Lung (tissue), 12 donors: Measurements from ENCODE around the gene ABLIM2. TPM values are rescaled to one million over a fixed set of nuclear protein-coding genes. Genes with fewer than 3 reads are reported as not detected.

Source experiments
- ATAC-seq: fragments of 200-7000 bp; cut with Tn5 transposase; one replicate; pipeline ENCODE4 v1.9.1; 2020; ENCODE audit warnings: moderate number of reproducible peaks; ENCODE audit not compliant: insufficient read depth, low FRiP score
- DNase-seq, 3 donors: peaks; one replicate each; pipeline ENCODE4 v3.0.0-alpha.2; 2013 to 2017
- H3K27ac ChIP-seq, 2 donors: one replicate each; pipeline ENCODE4 v1.5.1; 2013; ENCODE audit warnings: mild to moderate bottlenecking in 2 of 2, moderate library complexity in 2 of 2, control low read depth in 1 of 2, inconsistent platforms in 1 of 2, low read depth in 1 of 2, low read length in 1 of 2
- H3K27me3 ChIP-seq, 3 donors: one replicate each; pipeline ENCODE4 v1.5.1; 2013; ENCODE audit warnings: low read length in 2 of 3; ENCODE audit not compliant: control insufficient read depth in 3 of 3, insufficient read depth in 3 of 3
- H3K36me3 ChIP-seq, 4 donors: one replicate each; pipeline ENCODE4 v1.5.1; 2013; ENCODE audit warnings: low read length in 4 of 4, mild to moderate bottlenecking in 1 of 4, moderate library complexity in 1 of 4; ENCODE audit not compliant: control insufficient read depth in 4 of 4, insufficient read depth in 4 of 4
- H3K4me1 ChIP-seq, 5 donors: one replicate each; pipeline ENCODE4 v1.5.1; 2013; ENCODE audit warnings: low read length in 5 of 5, mild to moderate bottlenecking in 2 of 5, moderate library complexity in 1 of 5; ENCODE audit not compliant: control insufficient read depth in 5 of 5, insufficient read depth in 5 of 5
- H3K4me3 ChIP-seq: one replicate; pipeline ENCODE4 v1.5.1; 2013; ENCODE audit warnings: mild to moderate bottlenecking, control low read depth, moderate library complexity
- H3K9ac ChIP-seq, 2 donors: one replicate each; pipeline ENCODE4 v1.5.1; 2013; ENCODE audit warnings: low read length in 2 of 2, control low read depth in 1 of 2; ENCODE audit not compliant: insufficient read depth in 1 of 2
- H3K9me3 ChIP-seq, 4 donors: one replicate each; pipeline ENCODE4 v1.5.1; 2013; ENCODE audit warnings: low read length in 3 of 4, mild to moderate bottlenecking in 1 of 4, moderate library complexity in 1 of 4; ENCODE audit not compliant: control insufficient read depth in 4 of 4, insufficient read depth in 3 of 4
- CTCF ChIP-seq: IDR thresholded peaks from 2 replicates; pipeline ENCODE4 v1.5.1; 2012; ENCODE audit warnings: mild to moderate bottlenecking; ENCODE audit errors: control extremely low read depth, extremely low read depth
- WGBS, 2 donors: extraction: QIAGEN DNeasy Blood & Tissue Kit; methylation state at CpG; one replicate each; pipeline ENCODE4 v1.1.7; 2013; 5-methylcytosine and 5-hydroxymethylcytosine counted together
- polyA plus RNA-seq, 2 donors: library from polyadenylated mRNA; stranded (reverse); fragments of 200-250 nt; gene quantifications; one replicate each; pipeline ENCODE4 v1.2.1, GENCODE V29; 2013
- total RNA-seq, 2 donors: library from RNA; depleted of rRNA in 1 of 2; stranded (reverse); fragments of >200 nt in 1 of 2; gene quantifications; one replicate each; pipeline ENCODE4 v1.2.1, GENCODE V29; 2014 to 2021
- donor health status: control.
- donor health status: control.
- donor health status: Bipolar disorder and iron deficiency.
- donor health status: healthy.
- donor health status: DM: yes; HTN: yes; CAD: no.

Gene ABLIM2
- total and polyA plus RNA-seq, 4 donors, result 1.7 to 10.9 (median 5.2) TPM

DNA sequence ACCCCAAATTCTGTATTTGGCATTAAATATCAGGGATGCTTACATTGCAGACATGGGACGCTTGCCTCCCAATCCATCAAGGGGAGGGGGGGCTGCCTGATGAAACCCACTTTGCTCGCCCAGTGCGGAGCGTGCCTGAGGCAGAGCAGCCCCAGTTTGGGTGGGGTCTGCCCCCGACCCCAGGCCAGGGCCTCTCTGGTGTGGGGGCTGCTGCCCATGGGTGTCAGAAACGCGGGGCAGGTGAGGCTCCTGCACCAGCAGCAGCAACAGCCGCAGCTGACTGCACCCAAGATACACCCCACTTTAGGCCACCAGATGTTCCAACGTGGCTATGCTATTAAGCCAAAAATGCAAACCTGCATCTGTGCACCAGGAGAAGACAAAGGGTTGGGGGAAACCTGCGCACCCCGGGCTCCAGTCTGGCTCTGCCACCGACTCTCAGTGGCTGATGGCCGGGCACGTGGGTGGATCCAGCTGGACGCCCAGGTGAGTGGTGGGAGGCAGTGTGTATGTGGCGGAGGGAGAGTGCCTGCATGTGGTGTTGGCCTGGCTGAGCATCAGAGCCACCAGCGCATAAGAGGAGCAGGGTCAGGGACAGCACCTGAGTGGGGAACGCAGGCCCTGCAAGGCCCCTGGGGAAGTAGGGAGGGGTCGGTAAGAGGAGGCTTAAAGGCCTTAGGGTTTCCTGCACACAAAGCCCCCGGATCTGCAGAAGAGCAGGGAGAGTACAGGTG lies 86.2 kb downstream of the ABLIM2 start:
- peaks cover 0 to 7% (median 0%) of the 10 kb centered on the region in 5 donors for H3K4me1 ChIP-seq
- peaks cover 0 to 1% (median 0%) of the 10 kb centered on the region in 4 donors for H3K9me3 ChIP-seq
- H3K27ac ChIP-seq, result no peak overlapping the region
- no peak overlapping the region for H3K9ac ChIP-seq
- 76 to 85% methylated on average over 20 of the region's 20 CpGs for WGBS, 2 donors
- H3K27me3 ChIP-seq, result peaks cover 0 to 17% (median 15%) of the 10 kb centered on the region in 3 donors
- DNase-seq, result no peak
- H3K4me3 ChIP-seq, result no peak overlapping the region
- no peak for ATAC-seq
- no peak for TF ChIP-seq CTCF
- H3K36me3 ChIP-seq, result no peaks in the 10 kb centered on the region

GRCh38 chr4:8071766-8072165 lies 86.8 kb downstream of the ABLIM2 start:
- Histone ChIP-seq H3K4me3 (no peak overlapping the region), H3K27ac (no peak overlapping the region), H3K27me3 (peaks cover 0 to 17% (median 15%) of the 10 kb centered on the region in 3 donors), H3K9me3 (peaks cover 0 to 1% (median 0%) of the 10 kb centered on the region in 4 donors), H3K36me3 (no peaks in the 10 kb centered on the region), H3K4me1 (peaks cover 0 to 7% (median 0%) of the 10 kb centered on the region in 5 donors), H3K9ac (no peak overlapping the region)
- 30 to 51% methylated on average over 23 of the region's 23 CpGs for WGBS, 2 donors
- ATAC-seq (no peak), DNase-seq (no peak)
- TF ChIP-seq CTCF, result no peak

GRCh38 chr4:8070736-8071718 lies 87.6 kb downstream of the ABLIM2 start:
- Histone ChIP-seq H3K9me3 (peaks cover 0 to 1% (median 0%) of the 10 kb centered on the region in 4 donors), H3K27ac (no peak overlapping the region), H3K9ac (no peak overlapping the region), H3K4me3 (no peak overlapping the region), H3K27me3 (peaks cover 0 to 17% (median 15%) of the 10 kb centered on the region in 3 donors), H3K36me3 (no peaks in the 10 kb centered on the region), H3K4me1 (peaks cover 0 to 7% (median 0%) of the 10 kb centered on the region in 5 donors)
- TF ChIP-seq CTCF, result no peak
- WGBS, 2 donors, result 55 to 57% methylated on average over 30 of the region's 30 CpGs
- ATAC-seq (no peak), DNase-seq (no peak)
